Measurements from ENCODE around the gene SENP1. TPM values are rescaled to one million over a fixed set of nuclear protein-coding genes. Genes with fewer than 3 reads are reported as not detected.
A peak's percentile ranks its signal among the peaks of the same experiment; 100 is the strongest.

SENP1 gene
- total RNA-seq, 1 experiment from 2014 or later = 28.8 TPM

DNA sequence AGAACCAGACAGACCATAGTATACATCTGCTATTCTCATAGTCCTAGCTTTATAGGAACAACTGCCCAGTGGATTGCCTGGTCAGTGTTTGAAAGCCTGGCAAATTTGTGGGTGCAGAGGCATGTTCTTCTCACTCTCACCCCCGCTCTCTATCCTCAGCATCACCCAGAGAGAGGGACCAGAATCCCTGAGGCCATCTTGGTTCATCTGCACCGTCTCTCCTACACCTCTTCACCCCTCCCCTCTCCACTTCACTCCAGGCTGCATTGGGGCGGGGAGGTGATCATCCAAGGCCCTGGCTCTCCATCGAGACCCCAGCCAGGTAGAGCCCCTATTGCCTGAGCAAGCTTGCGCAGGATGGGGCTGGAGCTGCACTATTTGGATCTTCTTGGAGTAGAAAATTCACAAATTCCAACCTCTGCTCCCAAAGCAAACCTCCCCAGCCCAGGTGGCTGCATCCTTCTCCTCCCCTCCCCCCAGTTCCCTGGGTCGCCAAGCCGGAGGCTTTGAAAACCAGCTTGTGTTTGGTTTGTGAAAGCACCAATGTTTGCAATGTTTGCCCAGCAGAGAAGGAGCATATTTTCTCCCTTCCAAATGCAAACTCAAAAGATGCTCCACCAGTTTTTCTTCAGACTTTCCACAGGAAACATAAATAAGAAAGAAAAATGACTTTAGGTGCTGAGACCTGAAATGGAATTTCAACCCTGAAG, 83.0 kb downstream of the SENP1 start:
- H3K27ac Mint-ChIP-seq = no peak overlapping the region; a peak in 1 of 7 replicates

More for the DNA sequence above, 83.0 kb downstream of the SENP1 start:
- no peak overlapping the region for H3K4me2 ChIP-seq (ENCODE audit: insufficient read depth, insufficient read length, low read length)
- Mint-ChIP-seq H3K4me1 (peaks cover 24 to 42% of the 10 kb centered on the region in 2 experiments), H3K27me3 (ENCODE audit: low read depth) (peaks cover 100% of the 10 kb centered on the region), H3K36me3 (ENCODE audit: insufficient read depth in 1 of 3, low read depth in 3 of 3) (no peaks in the 10 kb centered on the region; a peak in 1 of 7 replicates), H3K9me3 (peaks cover 0 to 7% of the 10 kb centered on the region in 2 experiments; a peak in 2 of 5 replicates), H3K4me3 (peak overlapping the region in 1 of 2 experiments; percentile 16; a peak in 2 of 5 replicates)
- H3K27me3 ChIP-seq (ENCODE audit: insufficient read depth, low read length) = peaks cover 88% of the 10 kb centered on the region
- H3K79me2 ChIP-seq (ENCODE audit: insufficient read depth, low read length) = no peaks in the 10 kb centered on the region
- H2BK5ac ChIP-seq (ENCODE audit: insufficient read length, low read length) = no peak overlapping the region
- TF ChIP-seq, protein P1, sequence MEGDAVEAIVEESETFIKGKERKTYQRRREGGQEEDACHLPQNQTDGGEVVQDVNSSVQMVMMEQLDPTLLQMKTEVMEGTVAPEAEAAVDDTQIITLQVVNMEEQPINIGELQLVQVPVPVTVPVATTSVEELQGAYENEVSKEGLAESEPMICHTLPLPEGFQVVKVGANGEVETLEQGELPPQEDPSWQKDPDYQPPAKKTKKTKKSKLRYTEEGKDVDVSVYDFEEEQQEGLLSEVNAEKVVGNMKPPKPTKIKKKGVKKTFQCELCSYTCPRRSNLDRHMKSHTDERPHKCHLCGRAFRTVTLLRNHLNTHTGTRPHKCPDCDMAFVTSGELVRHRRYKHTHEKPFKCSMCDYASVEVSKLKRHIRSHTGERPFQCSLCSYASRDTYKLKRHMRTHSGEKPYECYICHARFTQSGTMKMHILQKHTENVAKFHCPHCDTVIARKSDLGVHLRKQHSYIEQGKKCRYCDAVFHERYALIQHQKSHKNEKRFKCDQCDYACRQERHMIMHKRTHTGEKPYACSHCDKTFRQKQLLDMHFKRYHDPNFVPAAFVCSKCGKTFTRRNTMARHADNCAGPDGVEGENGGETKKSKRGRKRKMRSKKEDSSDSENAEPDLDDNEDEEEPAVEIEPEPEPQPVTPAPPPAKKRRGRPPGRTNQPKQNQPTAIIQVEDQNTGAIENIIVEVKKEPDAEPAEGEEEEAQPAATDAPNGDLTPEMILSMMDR (conservative IDR thresholded peaks at IDR 0.05) = no peak
- no peak overlapping the region for H3K4ac ChIP-seq (ENCODE audit: low read depth, low read length)
- no peak overlapping the region for H2AK5ac ChIP-seq (ENCODE audit: insufficient read length, low read length)
- no CpG with 5 or more reads among the region's 7 CpGs for WGBS (ENCODE audit: extremely low coverage, insufficient read length, low lambda C conversion rate)
- H3K23ac ChIP-seq (ENCODE audit: insufficient read length, low read depth, low read length) = no peak overlapping the region
- no peak overlapping the region for H3T11ph ChIP-seq (ENCODE audit: low read length)
- H3K23me2 ChIP-seq (ENCODE audit: insufficient read length, low read depth, low read length, poor library complexity, severe bottlenecking) = no peaks in the 10 kb centered on the region
- no peak for DNase-seq
- H4K20me1 ChIP-seq (ENCODE audit: control insufficient read depth, insufficient read depth, insufficient read length) = no peaks in the 10 kb centered on the region
- no peaks in the 10 kb centered on the region for H3K4me1 ChIP-seq (ENCODE audit: insufficient read depth, low read length)
- H2BK12ac ChIP-seq (ENCODE audit: insufficient read length, low read depth, low read length) = no peak overlapping the region
- no peak overlapping the region for H4K5ac ChIP-seq (ENCODE audit: insufficient read length, low read depth, low read length)
- no peaks in the 10 kb centered on the region for H3K79me1 ChIP-seq (ENCODE audit: insufficient read depth, low read depth, low read length, poor library complexity, severe bottlenecking)
- H4K8ac ChIP-seq (replicated peaks; ENCODE audit: insufficient read length, low read depth, low read length) = no peak overlapping the region
- no peak overlapping the region for H3K18ac ChIP-seq (ENCODE audit: insufficient read length, low read depth, low read length)
- no peak overlapping the region for H2AFZ ChIP-seq (ENCODE audit: low read length)
- no peak overlapping the region for H3K27ac ChIP-seq (ENCODE audit: insufficient read length, low read depth, low read length)
- no peak overlapping the region for H4K91ac ChIP-seq (ENCODE audit: insufficient read length, low read depth, low read length)
- no peak overlapping the region for H2BK15ac ChIP-seq (ENCODE audit: low read depth, low read length)
- H3K9ac ChIP-seq (ENCODE audit: extremely low read depth, insufficient read length, low read length) = no peak overlapping the region
- H2BK20ac ChIP-seq (ENCODE audit: low read depth, low read length, poor library complexity, severe bottlenecking) = no peak overlapping the region
- H2BK120ac ChIP-seq (ENCODE audit: low read depth, low read length, poor library complexity, severe bottlenecking) = no peak overlapping the region
- H3K9me3 ChIP-seq (ENCODE audit: control insufficient read depth, low read depth, low read length) = no peaks in the 10 kb centered on the region
- no peak overlapping the region for H3K14ac ChIP-seq (ENCODE audit: insufficient read depth, low read length)
- no peak overlapping the region for H3K56ac ChIP-seq (ENCODE audit: insufficient read length, low read depth, low read length)
